ENCODE results near the gene FSHR.

FSHR gene

GRCh38 chr2:49033394-49034185 is 120.7 kb downstream of the FSHR start:
- no peak for ATAC-seq

DNA sequence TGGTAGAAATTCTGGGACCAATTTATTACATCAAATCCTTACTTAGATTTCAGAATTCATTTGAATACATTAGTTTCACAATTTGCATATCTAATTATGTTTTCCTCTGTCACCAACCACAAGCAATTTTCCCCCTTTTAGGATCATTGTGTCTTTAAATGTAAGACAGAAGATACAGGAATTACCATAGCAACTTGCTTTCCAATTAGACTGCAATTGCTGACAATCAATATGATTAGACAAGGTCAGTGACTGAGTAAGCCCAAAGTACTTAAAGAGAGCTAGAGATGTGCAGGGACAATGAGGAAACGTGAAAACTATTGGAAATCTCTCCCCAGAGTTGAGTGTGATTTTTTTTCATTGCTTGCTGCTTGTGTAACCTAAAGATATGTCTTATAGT is 121.4 kb downstream of the FSHR start:
- ATAC-seq = no peak
- no peak for TF ChIP-seq ZNF70 (CRISPR knock-in tag; IDR thresholded peaks at IDR 0.05)
- no peak for TF ChIP-seq TOX (CRISPR knock-in tag; IDR thresholded peaks at IDR 0.05; ENCODE audit: borderline replicate concordance)
- TF ChIP-seq TCF4 (CRISPR knock-in tag; IDR thresholded peaks at IDR 0.05; ENCODE audit: borderline replicate concordance) = no peak
- TF ChIP-seq POU6F1 (CRISPR knock-in tag; IDR thresholded peaks at IDR 0.05; ENCODE audit: borderline replicate concordance, low read depth) = no peak
- no peak for TF ChIP-seq ZNF8 (CRISPR knock-in tag; IDR thresholded peaks at IDR 0.05)
- no peak for TF ChIP-seq ISL1 (CRISPR knock-in tag; IDR thresholded peaks at IDR 0.05)
- TF ChIP-seq ZFP30 (CRISPR knock-in tag; IDR thresholded peaks at IDR 0.05) = no peak
- no peak for TF ChIP-seq ZC3H10 (CRISPR knock-in tag; IDR thresholded peaks at IDR 0.05)
- TF ChIP-seq SNAI2 (CRISPR knock-in tag; IDR thresholded peaks at IDR 0.05) = no peak
- no peak for TF ChIP-seq ZFP3 (CRISPR knock-in tag; IDR thresholded peaks at IDR 0.05)
- TF ChIP-seq ARNTL (CRISPR knock-in tag; IDR thresholded peaks at IDR 0.05; ENCODE audit: borderline replicate concordance, low read depth) = no peak
- TF ChIP-seq CREB5 (CRISPR knock-in tag; IDR thresholded peaks at IDR 0.05; ENCODE audit: low read depth) = no peak

More at GRCh38 chr2:49033394-49034185, 120.7 kb downstream of the FSHR start:
- TF ChIP-seq CSDC2 (CRISPR knock-in tag; IDR thresholded peaks at IDR 0.05) (no peak), CSRNP3 (CRISPR knock-in tag; IDR thresholded peaks at IDR 0.05) (no peak), ESRRG (CRISPR knock-in tag; IDR thresholded peaks at IDR 0.05) (no peak), GLIS3 (CRISPR knock-in tag; IDR thresholded peaks at IDR 0.05) (no peak), SNAI2 (CRISPR knock-in tag; IDR thresholded peaks at IDR 0.05) (no peak), ISL1 (CRISPR knock-in tag; IDR thresholded peaks at IDR 0.05) (no peak), RARB (CRISPR knock-in tag; IDR thresholded peaks at IDR 0.05) (no peak), ZNF70 (CRISPR knock-in tag; IDR thresholded peaks at IDR 0.05) (no peak), CREB5 (CRISPR knock-in tag; IDR thresholded peaks at IDR 0.05; ENCODE audit: low read depth) (no peak)
- TF ChIP-seq, protein P1, sequence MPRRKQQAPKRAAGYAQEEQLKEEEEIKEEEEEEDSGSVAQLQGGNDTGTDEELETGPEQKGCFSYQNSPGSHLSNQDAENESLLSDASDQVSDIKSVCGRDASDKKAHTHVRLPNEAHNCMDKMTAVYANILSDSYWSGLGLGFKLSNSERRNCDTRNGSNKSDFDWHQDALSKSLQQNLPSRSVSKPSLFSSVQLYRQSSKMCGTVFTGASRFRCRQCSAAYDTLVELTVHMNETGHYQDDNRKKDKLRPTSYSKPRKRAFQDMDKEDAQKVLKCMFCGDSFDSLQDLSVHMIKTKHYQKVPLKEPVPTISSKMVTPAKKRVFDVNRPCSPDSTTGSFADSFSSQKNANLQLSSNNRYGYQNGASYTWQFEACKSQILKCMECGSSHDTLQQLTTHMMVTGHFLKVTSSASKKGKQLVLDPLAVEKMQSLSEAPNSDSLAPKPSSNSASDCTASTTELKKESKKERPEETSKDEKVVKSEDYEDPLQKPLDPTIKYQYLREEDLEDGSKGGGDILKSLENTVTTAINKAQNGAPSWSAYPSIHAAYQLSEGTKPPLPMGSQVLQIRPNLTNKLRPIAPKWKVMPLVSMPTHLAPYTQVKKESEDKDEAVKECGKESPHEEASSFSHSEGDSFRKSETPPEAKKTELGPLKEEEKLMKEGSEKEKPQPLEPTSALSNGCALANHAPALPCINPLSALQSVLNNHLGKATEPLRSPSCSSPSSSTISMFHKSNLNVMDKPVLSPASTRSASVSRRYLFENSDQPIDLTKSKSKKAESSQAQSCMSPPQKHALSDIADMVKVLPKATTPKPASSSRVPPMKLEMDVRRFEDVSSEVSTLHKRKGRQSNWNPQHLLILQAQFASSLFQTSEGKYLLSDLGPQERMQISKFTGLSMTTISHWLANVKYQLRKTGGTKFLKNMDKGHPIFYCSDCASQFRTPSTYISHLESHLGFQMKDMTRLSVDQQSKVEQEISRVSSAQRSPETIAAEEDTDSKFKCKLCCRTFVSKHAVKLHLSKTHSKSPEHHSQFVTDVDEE (CRISPR knock-in tag; IDR thresholded peaks at IDR 0.05) = no peak

DNA sequence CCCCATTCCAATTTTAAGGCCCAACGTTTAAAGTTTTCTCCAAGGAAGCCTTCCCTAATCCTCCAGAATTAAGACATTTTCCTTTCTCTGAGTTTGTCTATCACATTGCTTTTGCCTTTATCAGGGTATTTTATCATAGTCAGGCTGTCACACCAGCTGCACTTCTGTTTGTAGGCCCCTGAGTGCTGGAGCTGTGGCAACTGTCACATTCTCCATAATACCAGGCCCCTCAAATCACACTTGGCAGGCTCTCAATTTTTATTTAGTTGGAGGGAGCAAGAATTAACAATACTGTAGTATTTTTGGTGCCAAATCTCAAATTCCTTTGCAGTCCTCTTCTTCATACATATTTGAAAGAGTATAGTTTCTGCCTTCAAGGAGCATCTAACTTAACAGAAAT is 122.2 kb downstream of the FSHR start:
- TF ChIP-seq CSRNP3 (CRISPR knock-in tag; IDR thresholded peaks at IDR 0.05) (no peak), ZC3H10 (CRISPR knock-in tag; IDR thresholded peaks at IDR 0.05) (no peak), SNAI2 (CRISPR knock-in tag; IDR thresholded peaks at IDR 0.05) (no peak), OSR1 (CRISPR knock-in tag; IDR thresholded peaks at IDR 0.05) (no peak), ZNF70 (CRISPR knock-in tag; IDR thresholded peaks at IDR 0.05) (no peak), GLIS3 (CRISPR knock-in tag; IDR thresholded peaks at IDR 0.05) (no peak), RARB (CRISPR knock-in tag; IDR thresholded peaks at IDR 0.05) (no peak), ISL1 (CRISPR knock-in tag; IDR thresholded peaks at IDR 0.05) (no peak)
- ATAC-seq = no peak

Data from SK-N-SH treated with all-trans-retinoic acid at 6 μM for 48 hours (cell line).